Mammary epithelial cell (primary cell): ENCODE data around the gene UGGT1.

Source experiments
- EZH2 ChIP-seq: IDR thresholded peaks from 2 replicates; pipeline ENCODE4 v1.6.1; 2012; ENCODE audit warnings: low read length, inconsistent platforms, borderline replicate concordance
- TF ChIP-seq, protein P1 (sequence below), 2 donors: IDR thresholded peaks in 1 of 2; conservative IDR thresholded peaks in 1 of 2; 2 replicates each; pipeline ENCODE4 v1.5.1; 2011 to 2012; ENCODE audit warnings: inconsistent platforms in 2 of 2, low read length in 2 of 2, mild to moderate bottlenecking in 2 of 2, control low read depth in 1 of 2, low read depth in 1 of 2; ENCODE audit not compliant: insufficient read depth in 1 of 2; ENCODE audit errors: extremely low read depth in 1 of 2

- TF ChIP-seq EZH2, result no peak
- TF ChIP-seq, protein P1, sequence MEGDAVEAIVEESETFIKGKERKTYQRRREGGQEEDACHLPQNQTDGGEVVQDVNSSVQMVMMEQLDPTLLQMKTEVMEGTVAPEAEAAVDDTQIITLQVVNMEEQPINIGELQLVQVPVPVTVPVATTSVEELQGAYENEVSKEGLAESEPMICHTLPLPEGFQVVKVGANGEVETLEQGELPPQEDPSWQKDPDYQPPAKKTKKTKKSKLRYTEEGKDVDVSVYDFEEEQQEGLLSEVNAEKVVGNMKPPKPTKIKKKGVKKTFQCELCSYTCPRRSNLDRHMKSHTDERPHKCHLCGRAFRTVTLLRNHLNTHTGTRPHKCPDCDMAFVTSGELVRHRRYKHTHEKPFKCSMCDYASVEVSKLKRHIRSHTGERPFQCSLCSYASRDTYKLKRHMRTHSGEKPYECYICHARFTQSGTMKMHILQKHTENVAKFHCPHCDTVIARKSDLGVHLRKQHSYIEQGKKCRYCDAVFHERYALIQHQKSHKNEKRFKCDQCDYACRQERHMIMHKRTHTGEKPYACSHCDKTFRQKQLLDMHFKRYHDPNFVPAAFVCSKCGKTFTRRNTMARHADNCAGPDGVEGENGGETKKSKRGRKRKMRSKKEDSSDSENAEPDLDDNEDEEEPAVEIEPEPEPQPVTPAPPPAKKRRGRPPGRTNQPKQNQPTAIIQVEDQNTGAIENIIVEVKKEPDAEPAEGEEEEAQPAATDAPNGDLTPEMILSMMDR (conservative IDR thresholded peaks at IDR 0.05 in 1 of 2, IDR thresholded peaks at IDR 0.05 in 1 of 2; ENCODE audit: extremely low read depth in 1 of 2, insufficient read depth in 1 of 2, low read depth in 1 of 2, low read length in 2 of 2), result no peak
Measured at GRCh38 chr2:128234613-128235012, 143.6 kb downstream of the UGGT1 start.
